Cortex of kidney (tissue), 1 donor: Measurements from ENCODE around the gene ZAP70.

Source experiments
- DNase-seq: peaks from one replicate; lab custom pipeline; 2025; lab: John Stamatoyannopoulos, UW

Gene ZAP70

DNA sequence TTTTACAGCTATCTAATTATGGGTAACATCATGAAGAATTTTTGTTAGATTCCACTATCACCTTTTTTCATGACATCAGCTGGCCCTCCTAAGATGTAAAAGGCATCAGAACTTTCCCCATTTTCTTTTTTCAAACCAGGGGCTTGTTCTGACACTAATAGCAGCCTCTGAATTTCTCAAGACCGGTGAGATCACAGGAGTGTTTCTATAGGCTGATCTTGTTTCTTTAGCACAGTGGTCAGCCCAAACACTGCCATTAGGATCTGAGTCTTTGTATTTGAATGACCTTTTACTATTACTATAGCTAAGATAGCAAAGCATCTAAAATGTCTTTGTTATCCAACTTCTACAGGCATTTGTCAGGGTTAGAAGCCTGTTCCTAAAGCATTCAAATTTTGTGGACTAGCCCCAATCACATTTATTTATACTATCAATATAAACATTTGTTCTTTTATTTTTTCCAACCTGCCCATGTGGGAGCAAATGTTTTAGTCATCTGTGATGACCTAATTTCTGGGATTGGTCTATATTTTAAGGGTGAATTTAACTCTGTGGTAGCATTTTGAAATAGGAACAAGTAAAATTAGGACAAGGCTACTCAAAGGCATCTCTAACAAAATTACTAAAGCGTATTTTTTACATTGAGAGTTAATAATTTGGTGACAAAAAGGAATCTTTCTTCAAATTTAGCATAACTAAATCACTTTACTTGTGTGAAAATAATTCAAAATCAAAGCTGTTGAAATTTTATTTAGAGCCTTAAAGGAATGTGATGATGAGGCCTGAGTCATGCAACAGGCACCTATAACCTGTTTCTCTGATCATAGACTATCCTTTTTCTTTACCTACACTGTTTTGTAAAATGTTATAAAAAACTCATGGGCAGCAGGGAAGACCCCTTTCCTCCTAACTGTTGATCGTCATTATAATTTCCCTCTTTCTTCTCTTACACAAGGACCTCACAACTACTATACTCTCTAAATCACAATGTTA, 39.3 kb downstream of the ZAP70 start:
- no peak for DNase-seq

DNA sequence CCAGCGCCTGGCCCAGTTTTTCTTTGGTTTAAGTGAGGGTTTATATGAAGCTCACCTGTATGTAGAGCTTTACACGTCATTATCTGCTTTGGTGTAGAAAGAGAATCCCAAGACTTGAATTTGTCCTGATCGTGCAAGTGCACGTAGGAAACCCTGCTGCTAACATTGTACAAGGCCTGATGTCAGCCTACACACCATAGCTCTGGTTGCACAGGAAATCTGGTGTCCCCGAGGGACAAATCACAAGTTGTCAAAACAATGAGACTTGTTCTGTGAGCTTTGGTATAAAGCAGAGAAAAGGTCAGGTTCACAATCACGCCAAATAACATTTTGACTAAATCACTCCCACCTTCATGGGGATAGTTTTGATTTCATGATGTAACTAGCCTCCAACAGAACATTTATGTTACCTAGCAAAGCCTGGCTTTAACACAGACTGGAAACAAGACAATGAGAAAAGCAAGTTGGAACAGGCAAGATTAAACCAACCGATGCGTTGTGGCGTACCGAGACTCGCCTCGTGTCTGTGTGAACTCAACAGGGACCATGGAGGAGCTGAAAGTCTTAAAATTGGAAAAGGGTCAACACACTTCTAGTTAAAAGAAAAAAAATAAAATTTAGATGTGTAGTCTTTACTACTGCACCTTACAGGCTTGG, 41.4 kb downstream of the ZAP70 start:
- DNase-seq = no peak

DNA sequence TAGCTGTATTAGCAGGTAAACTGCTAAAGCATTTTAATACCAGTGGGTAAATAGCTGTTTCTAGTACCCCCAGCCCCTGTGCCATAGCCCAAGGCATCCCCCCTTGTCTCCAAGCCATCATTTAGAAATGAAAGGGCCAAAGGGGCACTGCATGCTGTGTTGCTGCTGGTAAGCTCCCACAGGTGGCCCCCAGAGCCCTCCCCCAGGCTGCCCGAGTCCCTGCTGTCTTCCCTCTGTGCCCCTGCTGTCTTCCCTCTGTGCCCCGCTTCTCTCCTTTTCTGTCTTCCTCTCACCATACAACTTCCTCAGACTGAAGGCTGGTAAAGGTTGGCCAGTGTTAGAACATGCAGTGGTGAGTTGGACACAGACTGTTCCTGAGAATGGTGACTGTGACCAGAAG, 42.1 kb downstream of the ZAP70 start:
- no peak for DNase-seq

DNA sequence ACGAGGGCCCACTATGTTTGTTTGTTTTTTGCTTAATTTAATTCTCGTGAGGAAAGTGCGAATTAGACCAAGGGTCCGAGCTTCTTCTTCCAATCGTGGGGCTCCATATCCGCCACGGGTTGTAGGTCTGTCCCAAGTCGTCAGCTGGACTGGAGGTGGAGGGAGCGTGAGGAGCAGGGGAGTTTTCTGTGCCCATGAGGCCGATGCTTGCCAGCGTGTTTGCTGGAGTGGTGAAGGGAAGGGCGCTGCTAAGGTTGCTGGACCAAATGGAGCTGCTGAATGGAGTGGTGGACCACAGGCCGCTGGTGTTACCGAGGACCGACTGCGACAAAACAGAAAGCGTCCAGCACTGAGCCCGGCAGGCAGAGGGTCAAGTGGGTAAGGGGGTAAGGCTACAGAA, 43.7 kb downstream of the ZAP70 start:
- no peak for DNase-seq

DNA sequence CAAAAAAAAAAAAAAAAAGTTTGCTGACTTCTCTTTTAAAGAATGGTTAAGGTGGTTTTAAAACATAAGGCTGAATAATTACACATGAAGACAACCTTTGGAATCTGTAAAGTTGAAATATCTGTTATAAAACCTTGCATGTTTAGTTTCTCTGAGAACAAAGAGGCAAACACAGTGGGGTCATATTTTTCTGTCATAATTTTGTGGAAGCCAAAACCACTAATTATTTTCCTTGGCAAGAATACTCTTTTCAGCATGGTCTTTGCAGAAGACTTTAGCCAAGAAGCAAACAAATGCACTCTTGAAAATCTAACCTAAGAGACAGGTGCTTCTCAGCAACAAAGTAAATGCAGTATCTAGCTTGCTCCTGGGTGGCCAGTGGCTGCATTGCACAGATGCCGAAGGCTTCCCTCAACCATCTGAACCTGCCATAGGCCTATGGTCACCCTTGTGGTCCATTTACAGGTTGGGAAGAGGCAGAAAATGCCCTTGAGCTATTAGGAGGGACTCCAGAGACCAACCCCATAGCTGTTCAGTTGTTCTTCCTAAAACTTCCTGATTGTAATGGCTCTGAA, 44.8 kb downstream of the ZAP70 start:
- DNase-seq = no peak

DNA sequence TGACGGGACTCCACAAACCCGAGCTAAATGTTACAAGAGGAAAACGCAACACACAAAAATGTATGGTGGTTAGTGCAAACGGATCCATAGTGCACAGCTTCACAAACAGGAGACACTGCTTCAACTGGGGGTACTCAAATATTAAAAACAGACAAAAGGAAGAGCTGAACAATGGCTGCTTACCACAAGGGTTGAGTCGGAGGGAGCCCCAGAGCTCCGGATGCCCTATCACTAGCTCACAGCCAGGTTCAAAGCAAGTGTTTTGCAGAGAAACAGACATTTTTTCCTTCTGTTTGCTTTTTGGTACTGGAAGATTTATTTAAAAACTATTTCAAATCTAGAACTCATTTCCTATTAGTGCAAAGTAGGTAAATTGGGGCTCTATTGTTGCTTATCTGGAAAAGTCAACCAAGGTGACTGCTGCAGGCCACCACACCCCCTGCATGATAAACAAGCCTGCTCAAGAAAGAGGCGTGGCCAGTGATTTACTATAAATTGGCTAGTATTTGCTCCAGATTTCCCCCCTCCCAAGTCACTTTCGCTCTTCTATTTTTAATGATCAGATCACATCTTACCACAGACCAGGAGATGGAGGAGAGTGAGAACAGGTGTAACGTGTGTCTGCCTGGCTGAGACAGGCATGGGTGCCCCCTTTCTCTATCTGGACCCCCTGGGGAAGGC, 46.5 kb downstream of the ZAP70 start:
- no peak for DNase-seq

DNA sequence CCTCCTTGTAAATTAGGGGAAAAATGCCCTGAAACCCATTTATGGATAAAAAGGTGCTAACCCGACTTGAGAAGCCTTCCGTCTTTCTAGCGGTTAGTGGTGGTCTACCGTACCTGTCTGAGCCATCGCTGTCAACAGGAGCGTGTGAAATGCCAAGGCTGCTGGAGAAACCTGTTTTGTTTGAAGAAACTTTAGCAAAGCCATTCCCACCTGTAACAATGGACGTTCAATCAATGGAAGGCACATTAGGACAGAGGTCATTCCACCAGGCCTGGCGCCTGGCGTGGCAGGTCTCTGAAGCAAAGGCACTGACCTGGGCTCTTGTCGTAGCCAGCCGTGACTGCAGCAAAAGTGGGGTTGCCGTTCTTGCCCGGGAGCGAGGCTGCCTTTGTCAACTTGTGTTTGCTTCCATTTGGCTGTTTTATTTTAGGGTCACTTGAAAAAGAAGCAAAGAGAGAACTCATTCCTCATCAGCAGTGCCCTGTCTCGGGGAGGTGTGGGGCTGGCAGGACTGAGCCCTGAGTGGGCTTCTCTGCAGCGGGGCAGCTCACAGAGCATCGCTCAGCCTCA, 47.2 kb downstream of the ZAP70 start:
- DNase-seq = no peak

DNA sequence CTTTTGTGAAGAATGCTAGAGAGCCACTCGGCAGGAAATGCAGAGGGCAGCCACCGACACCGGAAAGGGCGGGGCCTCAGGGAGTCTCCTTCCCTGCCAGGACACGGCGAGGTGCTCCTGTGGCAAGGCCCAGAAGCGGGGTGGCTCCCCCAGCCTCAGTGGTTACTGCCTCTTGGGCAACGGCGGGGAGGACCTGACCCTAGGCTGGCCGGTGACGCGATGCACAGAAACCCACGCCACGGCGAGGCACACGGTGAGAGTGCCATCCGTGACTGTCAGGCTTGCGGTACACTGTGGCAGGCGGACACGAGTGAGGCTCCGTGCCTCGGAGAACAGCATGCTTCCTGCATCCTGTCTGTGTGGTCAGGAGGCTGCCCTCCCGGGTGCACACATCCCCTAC, 47.8 kb downstream of the ZAP70 start:
- no peak for DNase-seq

DNA sequence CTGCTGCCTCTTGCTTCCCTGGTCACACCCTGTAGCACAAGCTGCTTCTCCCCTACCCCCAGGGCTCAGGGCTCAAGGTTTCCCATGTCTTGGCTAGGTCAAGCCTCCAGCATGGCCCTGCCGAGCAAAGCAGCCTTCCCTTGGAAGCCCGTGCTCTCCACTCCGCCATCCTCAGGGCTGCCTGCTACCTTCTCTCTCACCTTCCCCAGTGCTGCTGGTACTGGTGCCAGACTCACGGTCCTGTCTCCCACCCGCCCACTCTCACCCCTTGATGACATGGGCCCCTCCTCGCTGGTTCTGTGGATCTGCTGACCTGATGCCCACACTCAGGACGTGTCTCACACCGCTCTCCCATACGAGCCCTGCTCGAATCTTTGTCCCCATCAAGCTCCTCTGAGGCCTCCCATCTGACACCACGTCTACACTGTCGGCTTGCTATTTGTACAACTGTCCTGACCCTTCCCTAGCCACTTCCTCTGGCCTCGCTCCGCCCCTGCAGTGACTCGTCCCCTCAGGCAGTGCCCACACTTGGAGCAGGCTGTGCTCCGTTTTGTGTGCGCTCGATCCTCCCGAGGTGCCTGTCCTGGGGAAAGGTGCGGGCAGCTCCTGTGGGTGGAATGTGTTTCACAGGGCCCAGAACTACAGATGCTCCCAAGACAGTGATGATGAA, 49.9 kb downstream of the ZAP70 start:
- no peak for DNase-seq

DNA sequence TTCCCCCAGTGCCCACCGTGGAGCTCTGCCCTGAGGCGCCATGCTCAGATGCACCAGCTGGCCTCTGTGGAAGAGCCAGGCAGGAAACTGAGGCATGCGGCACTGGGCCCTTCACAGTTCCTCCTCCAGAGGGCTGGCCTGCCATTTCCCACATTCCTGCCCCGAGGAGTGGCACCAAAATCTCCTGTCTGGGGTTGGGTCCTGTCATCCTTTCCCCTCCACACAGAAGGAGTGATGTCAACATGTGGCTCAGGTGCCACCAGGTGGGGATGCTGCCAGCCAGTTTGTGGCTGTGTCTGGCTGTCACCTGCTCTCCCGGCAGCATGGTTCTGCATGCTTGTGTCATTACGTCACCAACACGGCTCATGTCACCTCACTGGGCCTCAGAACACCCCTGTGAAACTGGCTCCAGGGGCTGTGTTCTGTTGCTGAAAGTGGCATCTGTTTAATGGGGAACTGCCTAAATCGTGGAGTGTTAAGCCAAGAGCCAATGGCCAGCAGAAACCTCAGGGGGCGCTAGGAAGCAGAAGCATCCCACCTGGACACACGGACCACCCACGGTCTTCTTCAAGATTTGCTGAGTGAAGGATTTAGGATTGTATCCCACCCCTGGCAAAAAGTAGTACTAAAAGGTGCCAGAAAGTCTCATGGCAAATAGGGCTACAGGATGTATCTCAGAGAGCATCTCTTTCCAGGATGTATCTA, 51.3 kb downstream of the ZAP70 start:
- no peak for DNase-seq

DNA sequence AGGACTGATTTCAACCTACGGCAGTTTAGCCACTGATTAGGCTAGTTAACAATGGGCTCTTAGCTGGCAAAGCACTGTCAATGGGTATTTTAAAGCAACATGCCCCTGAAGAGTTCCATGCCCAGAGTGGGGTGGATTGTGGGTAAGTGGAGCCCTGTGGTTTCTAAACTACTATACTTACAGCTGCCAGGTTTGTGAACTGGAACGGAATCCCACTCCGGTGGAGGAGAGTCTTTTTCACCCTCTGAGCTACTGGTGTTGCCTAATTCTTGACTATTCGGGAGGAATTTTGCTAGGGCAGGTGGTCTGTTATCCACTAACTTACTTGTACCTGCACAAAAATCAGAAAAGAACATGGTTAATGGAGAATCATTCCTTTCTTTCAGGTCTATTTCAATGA, 52.6 kb downstream of the ZAP70 start:
- no peak for DNase-seq

DNA sequence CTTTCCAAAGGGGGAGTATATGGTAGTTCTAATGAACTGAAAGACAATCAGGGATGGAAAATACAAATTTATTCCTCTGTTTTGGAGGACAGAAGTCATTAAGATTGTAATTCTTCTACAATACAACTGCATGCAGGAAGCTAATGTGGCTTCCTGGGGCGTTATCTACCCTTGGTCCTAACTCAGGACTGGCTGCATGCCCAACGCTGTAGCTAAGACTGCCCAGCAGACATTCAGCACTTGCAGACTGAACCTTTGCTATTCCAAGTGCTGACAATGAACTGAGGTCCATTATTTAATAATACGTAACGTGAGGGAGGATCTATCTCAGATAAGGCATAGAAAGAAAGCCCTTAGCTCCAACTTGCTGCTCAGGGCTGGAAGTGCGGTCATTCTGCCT, 53.2 kb downstream of the ZAP70 start:
- DNase-seq = no peak

DNA sequence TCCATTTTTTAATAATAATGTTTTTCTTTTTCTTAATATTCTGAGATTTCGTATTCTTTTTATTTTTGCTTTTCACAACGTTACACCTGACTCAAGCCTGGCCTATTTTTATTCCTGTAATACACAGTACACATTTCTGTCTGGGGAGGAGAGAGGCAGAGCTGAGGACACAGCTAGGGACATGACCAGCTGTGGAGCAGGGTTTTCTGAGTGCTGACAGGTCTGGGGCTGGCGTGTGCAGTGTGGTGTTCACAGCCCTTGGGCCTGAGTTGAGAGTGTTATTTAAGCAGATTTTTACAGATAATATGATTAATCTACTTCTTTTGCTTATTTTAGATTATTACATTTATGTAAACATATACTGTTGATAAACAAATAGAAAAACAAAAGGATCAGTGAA, 55.9 kb downstream of the ZAP70 start:
- no peak for DNase-seq

DNA sequence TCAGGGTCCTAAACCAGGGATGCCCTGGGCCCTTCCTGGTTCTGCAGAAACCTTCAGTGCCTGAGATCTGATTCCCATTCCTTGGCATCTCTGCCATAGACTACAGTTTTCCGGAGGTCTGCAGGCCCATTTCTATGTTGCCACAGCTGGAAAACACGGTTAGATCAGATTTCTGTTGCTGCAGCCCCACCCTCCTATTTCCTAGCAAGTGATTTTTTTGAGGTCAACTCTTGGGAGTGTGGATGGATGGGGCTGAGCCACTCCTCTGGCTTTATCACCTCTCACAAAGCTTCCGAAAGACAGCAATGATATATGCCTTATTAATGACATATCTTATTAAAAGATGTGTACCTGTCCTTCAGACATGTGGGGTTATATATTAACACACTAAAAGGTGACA, 56.3 kb downstream of the ZAP70 start:
- DNase-seq = no peak

DNA sequence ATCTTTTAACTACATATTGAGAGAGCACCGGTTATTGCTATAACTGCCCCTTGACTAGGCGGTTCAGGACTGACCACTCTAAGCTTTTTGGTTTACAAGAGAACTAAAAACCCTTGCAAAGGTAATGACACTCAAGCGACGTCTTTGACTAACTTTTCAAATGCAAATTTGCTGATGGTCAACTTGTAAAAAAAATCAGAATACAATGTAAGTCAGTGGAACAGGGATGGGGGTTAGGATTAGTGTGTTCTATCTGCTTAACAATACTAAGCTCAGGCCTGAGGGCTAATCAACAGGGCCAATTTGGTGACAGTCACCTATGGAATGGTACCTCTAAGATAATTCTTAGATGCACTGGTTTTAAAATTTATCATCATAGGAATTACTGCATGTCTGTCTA, 57.1 kb downstream of the ZAP70 start:
- DNase-seq = no peak

DNA sequence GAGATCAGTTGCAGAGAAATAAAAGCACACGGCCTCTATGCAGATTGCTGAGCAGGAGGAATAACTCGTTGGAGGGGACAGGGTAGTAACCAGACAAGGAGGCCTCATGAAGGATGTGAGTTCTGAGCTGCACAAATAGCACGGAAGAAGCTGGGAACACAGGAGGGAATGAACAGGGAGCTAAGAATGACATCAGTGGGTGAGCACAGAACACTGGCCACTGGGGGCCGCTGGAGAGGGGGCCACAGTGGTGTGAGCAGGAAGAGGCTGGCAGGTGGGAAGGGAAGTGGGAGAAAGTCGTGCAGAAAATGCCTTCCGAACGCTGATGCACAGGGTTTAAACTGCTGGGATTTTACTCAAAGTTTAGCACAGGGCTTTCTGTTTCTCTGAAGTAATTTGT, 61.0 kb downstream of the ZAP70 start:
- no peak for DNase-seq

DNA sequence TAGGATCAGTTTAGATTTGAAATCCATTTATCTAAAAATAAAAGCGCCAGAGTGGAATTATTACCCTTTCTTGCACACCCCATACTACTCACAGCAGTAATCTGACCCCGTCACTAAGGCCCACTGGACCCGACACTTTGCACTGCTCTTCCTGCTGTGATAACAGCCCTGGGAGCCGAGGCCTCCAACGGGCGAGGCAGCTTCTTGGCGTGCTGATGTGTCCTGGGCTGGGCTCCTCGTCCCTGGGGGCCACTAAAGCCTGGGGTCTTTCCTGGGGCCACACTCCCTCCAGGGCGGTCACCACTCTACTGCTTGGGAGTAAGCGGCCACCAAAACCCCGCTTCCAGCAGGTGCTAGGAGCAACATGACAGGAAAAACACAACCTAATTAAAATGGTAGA, 61.7 kb downstream of the ZAP70 start:
- no peak for DNase-seq

DNA sequence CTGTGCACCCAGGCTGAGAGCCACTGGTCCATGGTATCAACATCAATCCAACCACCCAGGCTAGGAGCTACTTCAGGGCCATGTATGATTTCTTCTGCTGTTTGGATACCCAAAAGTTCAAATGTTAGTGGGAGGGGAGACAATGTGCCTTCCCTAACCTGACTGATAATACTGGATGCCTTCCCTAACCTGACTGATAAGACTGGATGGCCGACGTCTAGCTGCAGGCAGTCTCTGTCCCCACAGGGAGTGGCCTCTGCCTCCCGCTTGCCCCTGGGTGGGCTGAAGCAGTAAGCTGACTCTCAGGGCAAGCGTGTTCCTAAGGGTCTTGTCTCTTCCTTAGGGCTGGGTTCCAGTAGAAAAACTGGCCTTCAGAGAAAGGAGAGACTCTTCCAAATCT, 65.8 kb downstream of the ZAP70 start:
- no peak for DNase-seq

DNA sequence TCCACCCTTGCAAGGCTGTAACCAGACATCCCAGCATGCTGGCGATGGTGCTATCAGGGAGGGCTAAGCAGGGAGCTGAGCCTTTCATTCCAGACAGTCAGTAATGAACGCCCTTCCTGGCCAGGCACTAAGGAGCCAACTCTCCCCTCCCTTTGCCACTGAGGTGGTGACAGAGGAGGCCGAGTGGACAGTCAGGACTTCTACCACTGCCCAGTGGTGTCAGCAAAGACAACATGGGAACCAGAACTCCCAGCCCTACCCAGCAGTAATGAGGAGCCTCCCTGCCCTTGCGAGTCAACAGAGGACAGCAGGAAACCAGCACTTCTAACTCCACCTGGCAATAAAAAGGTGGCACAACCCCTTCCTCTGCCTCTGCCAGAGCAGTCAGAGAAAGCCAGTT, 68.6 kb downstream of the ZAP70 start:
- no peak for DNase-seq

DNA sequence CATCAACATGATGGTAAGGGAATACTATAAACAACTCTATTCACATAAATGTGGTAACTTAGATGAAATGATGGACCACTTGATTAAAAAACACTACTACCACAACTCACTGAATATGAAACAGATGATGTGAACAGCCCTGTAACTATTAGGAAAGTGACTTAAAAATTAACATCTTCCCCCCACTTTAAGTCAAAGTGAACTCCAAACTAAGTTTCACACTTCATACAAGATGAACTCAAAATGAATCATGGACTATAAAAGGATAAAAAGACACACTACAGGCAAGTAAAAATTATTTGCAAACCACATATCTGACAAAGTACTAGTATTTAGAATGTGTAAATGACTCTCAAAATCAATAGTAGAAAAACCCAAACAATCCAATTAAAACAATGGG, 71.6 kb downstream of the ZAP70 start:
- no peak for DNase-seq

DNA sequence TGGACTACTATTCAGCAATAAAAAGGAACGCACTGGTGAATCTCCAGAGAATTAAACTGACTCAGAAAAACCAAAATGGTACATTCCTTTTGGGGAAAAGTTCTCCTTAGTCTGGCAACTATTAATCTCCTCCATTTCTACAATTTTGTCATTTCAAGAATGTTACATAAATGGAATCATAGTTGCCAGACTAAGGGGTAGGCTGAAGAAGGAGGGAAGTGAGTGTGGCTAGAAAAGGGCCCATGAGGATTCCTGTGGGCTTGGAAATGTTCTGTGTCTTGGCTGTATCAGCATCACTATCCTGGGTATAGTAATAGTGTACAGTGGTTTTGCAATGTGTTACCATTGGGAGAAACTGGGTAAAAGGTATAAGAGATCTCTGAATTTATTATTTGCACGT, 72.4 kb downstream of the ZAP70 start:
- DNase-seq = no peak
